Vagina (tissue), 2 donors: ENCODE data around the gene SPRYD7.

Source experiments
- CTCF ChIP-seq, 3 experiments: fragments of 450-650 bp in 2 of 3; fragments of 200-600 bp in 1 of 3; sonication (generic) in 1 of 3; IDR thresholded peaks; one replicate each; pipeline ENCODE4 v1.5.1; 2017 to 2019; ENCODE audit warnings: antibody characterized with exemption in 3 of 3, mild to moderate bottlenecking in 2 of 3, moderate library complexity in 2 of 3
- POLR2A ChIP-seq, 2 donors: fragments of 450-650 bp; IDR thresholded peaks; one replicate each; pipeline ENCODE4 v1.6.1; 2017; ENCODE audit warnings: antibody characterized with exemption in 2 of 2, mild to moderate bottlenecking in 2 of 2, moderate library complexity in 2 of 2
- POLR2AphosphoS5 ChIP-seq, 2 donors: sonication (generic); formaldehyde crosslinking; IDR thresholded peaks; one replicate each; pipeline ENCODE4 v1.9.0; 2017; ENCODE audit warnings: antibody characterized with exemption in 2 of 2, mild to moderate bottlenecking in 2 of 2, low read depth in 1 of 2; ENCODE audit not compliant: insufficient read depth in 1 of 2

- TF ChIP-seq POLR2A (IDR thresholded peaks at IDR 0.05), result no peak
- no peak for TF ChIP-seq CTCF (IDR thresholded peaks at IDR 0.05)
- no peak for TF ChIP-seq POLR2AphosphoS5 (IDR thresholded peaks at IDR 0.05; ENCODE audit: insufficient read depth in 1 of 2, low read depth in 1 of 2)
Observed at GRCh38 chr13:49936968-49937273, 781 bp upstream of the SPRYD7 start.
